Glutamatergic neuron (in vitro differentiated cells): Measurements from ENCODE around the gene MPPE1. TPM values are rescaled to one million over a fixed set of nuclear protein-coding genes. Genes with fewer than 3 reads are reported as not detected.

ENCODE experiments used
- DNase-seq: peaks from one replicate; pipeline ENCODE4 v3.0.0; 2022
- H3K27ac Mint-ChIP-seq: one replicate; pipeline ENCODE4 v1.8.0; 2020; ENCODE audit warnings: mild to moderate bottlenecking, mixed read lengths, inconsistent platforms; ENCODE audit not compliant: unreplicated experiment
- H3K27me3 Mint-ChIP-seq: one replicate; pipeline ENCODE4 v1.8.0; 2020; ENCODE audit warnings: mild to moderate bottlenecking, moderate library complexity, mixed read lengths, inconsistent platforms; ENCODE audit not compliant: unreplicated experiment
- H3K36me3 Mint-ChIP-seq: one replicate; pipeline ENCODE4 v1.8.0; 2020; ENCODE audit warnings: mild to moderate bottlenecking, mixed read lengths, inconsistent platforms; ENCODE audit not compliant: unreplicated experiment
- H3K4me1 Mint-ChIP-seq: one replicate; pipeline ENCODE4 v1.8.0; 2020; ENCODE audit warnings: mild to moderate bottlenecking, low read depth, mixed read lengths, inconsistent platforms; ENCODE audit not compliant: unreplicated experiment
- H3K4me3 Mint-ChIP-seq: one replicate; pipeline ENCODE4 v1.8.0; 2020; ENCODE audit warnings: mild to moderate bottlenecking, mixed read lengths, inconsistent platforms; ENCODE audit not compliant: unreplicated experiment
- H3K9me3 Mint-ChIP-seq: one replicate; pipeline ENCODE4 v1.8.0; 2020; ENCODE audit warnings: mild to moderate bottlenecking, moderate library complexity, mixed read lengths, inconsistent platforms; ENCODE audit not compliant: unreplicated experiment
- total RNA-seq: library from RNA; stranded (reverse); fragmentation: NEBNext Ultra II Directional; extraction: Animal tissue kit (Norgen Biotek cat#: 25700); gene quantifications from one replicate; pipeline ENCODE4 v1.2.1, GENCODE V29; 2021; ENCODE audit not compliant: unreplicated experiment
- TF ChIP-seq, protein P1 (sequence below): fragments of 200-600 bp; sonication (generic); IDR thresholded peaks from one replicate; pipeline ENCODE4 v1.5.0; 2021; ENCODE audit not compliant: partially characterized antibody, unreplicated experiment

Gene MPPE1
- total RNA-seq, 1 donor from 2014 or later = 31.8 TPM

DNA sequence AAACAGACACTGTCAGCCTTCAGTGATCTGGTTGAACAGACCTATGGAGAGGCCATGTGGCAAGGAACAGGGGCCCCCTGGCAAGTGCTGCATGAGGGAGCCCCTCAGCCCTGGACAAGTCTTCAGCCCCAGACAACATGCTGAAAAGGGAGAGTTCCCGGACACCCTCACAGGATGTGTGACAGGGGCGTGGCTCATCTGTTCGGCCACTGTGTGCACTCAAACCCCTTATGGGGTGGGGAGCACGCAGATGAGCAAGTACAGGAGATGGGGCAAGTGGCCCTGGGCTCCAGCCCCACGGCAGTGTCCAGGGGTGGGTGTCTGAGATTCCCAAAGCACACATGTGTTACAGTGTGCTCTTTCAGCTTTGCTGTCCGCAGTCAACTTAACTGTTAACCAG lies 35.4 kb upstream of the MPPE1 start:
- no peaks in the 10 kb centered on the region for H3K9me3 Mint-ChIP-seq
- H3K27ac Mint-ChIP-seq = no peak overlapping the region
- TF ChIP-seq, protein P1, sequence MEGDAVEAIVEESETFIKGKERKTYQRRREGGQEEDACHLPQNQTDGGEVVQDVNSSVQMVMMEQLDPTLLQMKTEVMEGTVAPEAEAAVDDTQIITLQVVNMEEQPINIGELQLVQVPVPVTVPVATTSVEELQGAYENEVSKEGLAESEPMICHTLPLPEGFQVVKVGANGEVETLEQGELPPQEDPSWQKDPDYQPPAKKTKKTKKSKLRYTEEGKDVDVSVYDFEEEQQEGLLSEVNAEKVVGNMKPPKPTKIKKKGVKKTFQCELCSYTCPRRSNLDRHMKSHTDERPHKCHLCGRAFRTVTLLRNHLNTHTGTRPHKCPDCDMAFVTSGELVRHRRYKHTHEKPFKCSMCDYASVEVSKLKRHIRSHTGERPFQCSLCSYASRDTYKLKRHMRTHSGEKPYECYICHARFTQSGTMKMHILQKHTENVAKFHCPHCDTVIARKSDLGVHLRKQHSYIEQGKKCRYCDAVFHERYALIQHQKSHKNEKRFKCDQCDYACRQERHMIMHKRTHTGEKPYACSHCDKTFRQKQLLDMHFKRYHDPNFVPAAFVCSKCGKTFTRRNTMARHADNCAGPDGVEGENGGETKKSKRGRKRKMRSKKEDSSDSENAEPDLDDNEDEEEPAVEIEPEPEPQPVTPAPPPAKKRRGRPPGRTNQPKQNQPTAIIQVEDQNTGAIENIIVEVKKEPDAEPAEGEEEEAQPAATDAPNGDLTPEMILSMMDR = no peak
- no peak for DNase-seq
- peaks cover 8% of the 10 kb centered on the region for H3K4me1 Mint-ChIP-seq
- H3K36me3 Mint-ChIP-seq = no peaks in the 10 kb centered on the region
- no peak overlapping the region for H3K4me3 Mint-ChIP-seq
- H3K27me3 Mint-ChIP-seq = no peaks in the 10 kb centered on the region

DNA sequence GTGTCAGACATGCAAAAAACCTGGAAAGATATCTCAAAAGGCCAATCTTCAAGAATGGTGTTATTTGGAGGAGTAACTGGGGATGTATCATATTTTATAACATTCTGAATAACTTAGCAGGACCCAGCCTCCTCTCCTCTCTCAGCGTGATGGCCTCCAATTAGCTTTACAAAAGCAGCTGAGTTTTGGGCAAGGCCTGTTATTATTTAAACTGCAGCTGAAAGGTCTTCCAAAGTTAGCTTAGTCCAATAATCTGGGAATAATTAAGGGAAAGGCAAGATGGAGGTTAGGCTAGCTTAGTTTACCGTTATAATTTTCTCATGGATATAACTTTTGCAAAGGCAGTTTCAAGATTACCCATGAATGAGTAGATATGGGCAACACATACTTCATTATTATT lies 32.8 kb upstream of the MPPE1 start:
- Mint-ChIP-seq H3K9me3 (no peaks in the 10 kb centered on the region), H3K27me3 (peaks cover 5% of the 10 kb centered on the region), H3K4me3 (no peak overlapping the region), H3K27ac (no peak overlapping the region), H3K36me3 (no peaks in the 10 kb centered on the region), H3K4me1 (no peaks in the 10 kb centered on the region)
- DNase-seq = no peak
- TF ChIP-seq, protein P1 = no peak

DNA sequence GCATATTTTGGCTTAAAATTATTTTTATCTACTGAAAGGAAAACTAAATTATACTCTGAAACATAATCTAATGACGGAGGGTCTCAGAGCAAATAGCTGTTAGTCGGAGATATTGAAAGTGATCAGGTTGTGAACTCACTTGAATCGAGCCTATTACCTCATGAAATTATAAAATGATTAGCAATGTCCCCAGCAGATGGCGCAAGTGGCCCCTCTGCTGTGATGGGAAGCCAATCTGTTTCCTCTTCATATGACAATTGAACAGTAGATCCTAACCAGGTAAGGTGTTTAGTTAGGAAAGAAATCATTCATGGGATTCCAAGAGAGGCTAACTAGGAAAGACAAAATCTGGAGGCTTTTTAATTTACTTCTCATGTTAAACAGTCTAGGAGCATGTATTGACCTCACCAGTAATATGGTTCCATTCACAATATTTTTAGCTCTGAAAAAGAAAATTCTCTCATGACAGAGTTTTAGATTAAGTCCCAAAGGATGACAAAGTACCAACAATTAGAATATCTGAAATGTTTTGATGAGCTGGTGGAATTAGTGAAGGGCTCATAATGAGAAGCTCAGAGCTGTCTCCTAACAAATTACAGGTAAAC lies 29.9 kb upstream of the MPPE1 start:
- Mint-ChIP-seq H3K4me1 (no peaks in the 10 kb centered on the region), H3K4me3 (no peak overlapping the region), H3K36me3 (no peaks in the 10 kb centered on the region), H3K27ac (no peak overlapping the region), H3K27me3 (peaks cover 5% of the 10 kb centered on the region), H3K9me3 (no peaks in the 10 kb centered on the region)
- TF ChIP-seq, protein P1 = peak; percentile 77
- peak; percentile 79 for DNase-seq

DNA sequence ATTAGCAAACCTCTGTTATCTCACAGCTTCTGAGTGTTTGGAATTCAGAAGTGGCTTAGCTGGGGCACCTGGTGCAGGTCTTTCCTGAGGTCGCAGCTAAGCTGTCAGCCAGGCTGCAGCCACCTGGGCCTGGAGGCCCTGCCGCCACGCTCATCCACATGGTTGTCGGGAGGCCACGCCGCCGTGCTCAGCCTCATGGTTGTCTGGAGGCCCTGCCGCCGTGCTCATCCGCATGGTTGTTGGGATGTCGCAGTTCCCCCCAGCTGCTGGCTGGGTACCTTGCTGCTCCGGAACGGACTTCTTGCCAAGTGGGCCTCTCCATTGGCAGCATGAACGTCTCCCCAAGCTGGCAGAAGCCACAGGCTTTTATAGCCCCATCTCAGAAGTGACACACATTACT lies 24.3 kb upstream of the MPPE1 start:
- H3K27ac Mint-ChIP-seq = no peak overlapping the region
- H3K4me1 Mint-ChIP-seq = no peaks in the 10 kb centered on the region
- H3K9me3 Mint-ChIP-seq = no peaks in the 10 kb centered on the region
- H3K27me3 Mint-ChIP-seq = peaks cover 5% of the 10 kb centered on the region
- no peaks in the 10 kb centered on the region for H3K36me3 Mint-ChIP-seq
- TF ChIP-seq, protein P1 = no peak
- DNase-seq = no peak
- no peak overlapping the region for H3K4me3 Mint-ChIP-seq

DNA sequence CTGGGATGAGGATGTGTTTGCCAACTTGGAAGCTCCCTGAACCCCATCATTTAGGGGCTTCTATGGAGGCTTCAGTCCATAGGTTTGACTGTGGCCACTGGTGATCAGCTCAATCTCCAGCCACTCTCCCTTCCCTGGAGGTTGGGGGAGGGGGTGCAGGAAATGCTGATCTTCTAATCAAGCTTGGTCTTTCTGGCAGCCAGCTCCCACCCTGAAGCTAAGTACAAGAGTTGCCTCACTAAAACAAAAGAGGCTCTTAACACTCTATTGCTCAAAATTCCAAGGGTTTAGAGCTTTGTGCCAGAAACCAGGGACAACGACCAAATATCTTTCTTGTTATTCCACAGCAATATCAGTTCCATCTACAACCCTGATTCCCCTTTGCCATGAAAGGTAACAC lies 19.4 kb upstream of the MPPE1 start:
- H3K9me3 Mint-ChIP-seq = no peaks in the 10 kb centered on the region
- no peaks in the 10 kb centered on the region for H3K36me3 Mint-ChIP-seq
- TF ChIP-seq, protein P1 = no peak
- no peak overlapping the region for H3K4me3 Mint-ChIP-seq
- peaks cover 2% of the 10 kb centered on the region for H3K27me3 Mint-ChIP-seq
- DNase-seq = no peak
- no peaks in the 10 kb centered on the region for H3K4me1 Mint-ChIP-seq
- no peak overlapping the region for H3K27ac Mint-ChIP-seq
